ENCODE measurements around the gene CHST9.
"Not testable (repeated sequence)": the region's sequence is repeated elsewhere in the genome, so short reads cannot be mapped to it uniquely, and the experiment has no call there.

CHST9 gene

DNA sequence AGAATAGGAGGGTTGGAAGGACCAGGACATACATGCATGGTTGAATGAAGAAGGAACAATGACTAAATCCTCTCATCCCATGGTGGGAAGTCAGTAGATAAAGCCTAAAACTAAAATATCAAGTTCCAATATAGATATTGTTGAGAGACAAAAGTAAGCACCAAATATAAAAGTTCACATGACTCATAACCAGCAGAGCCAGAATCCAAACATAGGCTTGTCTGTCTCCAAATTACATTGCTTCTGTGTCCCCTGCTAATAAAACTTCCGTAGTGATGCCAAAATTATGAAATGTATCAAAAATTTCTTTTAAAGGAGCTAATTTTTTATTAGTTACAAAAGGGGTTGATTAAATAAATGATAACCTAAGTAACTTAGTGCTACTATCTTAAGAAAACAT lies 19.7 kb downstream of the CHST9 start:
- DNase-seq (ENCODE audit: low spot score): no peak

DNA sequence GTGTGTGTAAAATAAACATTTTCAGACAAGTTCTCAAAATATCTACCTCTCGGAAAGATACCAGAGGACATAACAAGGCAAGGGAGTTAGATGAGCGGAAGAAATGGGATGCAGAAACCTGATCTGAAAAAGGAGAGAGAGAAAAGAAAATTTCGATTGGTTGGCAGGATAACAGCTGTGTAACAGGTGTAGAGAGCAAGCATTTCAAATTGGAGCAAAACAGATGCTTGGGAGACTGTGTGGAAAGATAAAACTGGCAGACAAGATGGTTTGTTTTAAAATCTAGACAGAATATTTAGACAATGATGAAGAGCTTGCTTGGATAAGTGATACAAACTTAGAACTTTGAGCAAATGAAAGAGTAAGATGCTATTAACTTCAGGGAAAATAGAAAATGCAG lies 20.2 kb downstream of the CHST9 start:
- DNase-seq (ENCODE audit: low spot score): no peak

DNA sequence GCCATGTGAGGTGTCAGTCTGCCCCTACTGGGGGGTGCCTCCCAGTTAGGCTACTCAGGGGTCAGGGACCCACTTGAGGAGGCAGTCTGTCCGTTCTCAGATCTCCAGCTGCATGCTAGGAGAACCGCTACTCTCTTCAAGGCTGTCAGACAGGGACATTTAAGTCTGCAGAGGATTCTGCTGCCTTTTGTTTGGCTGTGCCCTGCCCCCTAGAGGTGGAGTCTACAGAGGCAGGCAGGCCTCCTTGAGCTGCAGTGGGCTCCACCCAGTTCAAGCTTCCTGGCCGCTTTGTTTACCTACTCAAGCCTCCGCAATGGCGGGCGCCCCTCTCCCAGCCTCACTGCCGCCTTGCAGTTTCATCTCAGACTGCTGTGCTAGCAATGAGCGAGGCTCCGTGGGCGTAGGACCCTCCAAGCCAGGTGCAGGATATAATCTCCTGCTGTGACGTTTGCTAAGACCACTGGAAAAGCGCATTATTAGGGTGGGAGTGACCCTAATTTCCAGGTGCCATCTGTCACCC lies 21.9 kb downstream of the CHST9 start:
- not testable (repeated sequence) for DNase-seq (ENCODE audit: low spot score)

DNA sequence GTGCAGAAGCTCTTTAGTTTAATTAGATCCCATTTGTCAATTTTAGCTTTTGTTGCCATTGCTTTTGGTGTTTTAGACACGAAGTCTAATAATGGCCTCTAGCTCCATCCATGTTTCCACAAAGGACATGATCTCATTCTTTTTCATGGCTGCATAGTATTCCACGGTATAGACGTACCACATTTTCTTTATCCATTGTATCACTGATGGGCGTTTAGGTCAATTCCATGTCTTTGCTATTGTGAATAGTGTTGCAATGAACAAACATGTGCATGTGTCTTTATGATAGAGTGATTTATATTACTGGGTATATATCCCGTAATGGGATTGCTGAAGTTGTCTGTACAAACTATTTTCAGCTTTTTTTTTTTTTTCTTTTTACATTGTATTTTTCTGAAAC lies 35.9 kb downstream of the CHST9 start:
- not testable (repeated sequence) for DNase-seq (ENCODE audit: low spot score)

DNA sequence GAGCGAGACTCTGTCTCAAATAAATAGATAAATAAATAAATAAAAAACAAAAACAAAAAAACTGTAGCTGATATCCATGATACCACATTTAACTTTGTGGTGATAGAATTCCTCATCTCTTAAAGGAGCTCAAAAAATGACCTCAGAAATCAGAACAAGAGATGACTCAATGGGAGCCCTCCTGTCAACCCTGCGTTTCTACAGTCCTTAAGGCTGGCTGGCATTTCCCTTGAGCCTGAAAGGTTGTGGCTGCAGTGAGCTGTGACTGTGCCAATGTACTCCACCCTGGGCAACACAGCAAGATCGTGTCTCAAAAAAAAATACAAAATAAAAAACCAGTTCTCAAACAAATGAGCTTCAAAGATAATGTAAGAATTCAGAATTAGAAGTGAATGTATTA lies 40.4 kb downstream of the CHST9 start:
- no peak for DNase-seq (ENCODE audit: low spot score)

DNA sequence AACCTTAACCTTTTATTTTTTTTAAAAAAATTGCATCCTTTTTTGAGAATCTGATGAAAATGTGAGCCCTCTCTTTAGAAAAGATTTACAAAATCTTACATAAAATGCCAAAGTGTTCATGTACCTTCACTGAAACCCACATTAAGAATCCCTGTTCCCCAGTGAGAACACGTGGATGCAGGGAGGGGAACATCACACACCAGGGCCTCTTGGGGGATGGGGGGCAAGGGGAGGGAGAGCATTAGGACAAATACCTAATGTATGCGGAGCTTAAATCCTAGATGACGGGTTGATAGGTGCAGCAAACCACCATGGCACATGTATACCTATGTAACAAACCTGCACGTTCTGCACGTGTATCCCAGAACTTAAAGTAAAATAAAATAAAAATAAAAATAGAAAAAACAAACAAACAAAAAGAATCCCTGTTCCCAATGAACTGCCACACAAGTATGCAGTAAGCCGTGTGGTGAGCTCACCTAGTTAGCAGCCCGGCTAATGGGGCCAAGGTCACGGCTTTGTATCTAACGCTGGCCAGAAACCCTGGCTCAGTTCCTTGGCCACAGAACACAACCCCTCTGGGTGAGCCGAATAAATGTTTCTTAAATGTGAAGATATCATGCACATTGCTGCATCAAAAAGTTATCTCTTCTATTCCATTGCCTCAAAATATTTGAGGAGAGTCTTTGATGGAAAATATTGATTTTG lies 41.4 kb downstream of the CHST9 start:
- DNase-seq (ENCODE audit: low spot score): no peak

DNA sequence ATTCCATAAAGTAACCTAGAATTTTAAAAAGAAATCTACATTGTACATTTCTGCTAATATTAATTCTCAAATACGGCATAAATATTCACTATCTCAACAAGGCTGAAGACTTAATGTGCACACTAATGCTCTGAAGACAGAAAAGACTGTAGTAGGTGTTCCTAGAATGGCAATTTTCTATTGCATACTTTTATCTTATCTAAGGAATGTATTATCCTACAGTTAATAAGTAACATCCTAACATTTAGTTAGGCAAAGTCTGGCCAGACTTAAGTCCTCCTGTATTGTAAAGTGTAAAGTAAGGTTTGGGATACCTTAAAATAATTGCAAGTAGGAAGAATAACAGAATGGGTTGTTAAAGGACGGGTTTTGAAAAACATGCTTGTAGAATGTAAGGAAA lies 42.2 kb downstream of the CHST9 start:
- DNase-seq (ENCODE audit: low spot score): no peak

DNA sequence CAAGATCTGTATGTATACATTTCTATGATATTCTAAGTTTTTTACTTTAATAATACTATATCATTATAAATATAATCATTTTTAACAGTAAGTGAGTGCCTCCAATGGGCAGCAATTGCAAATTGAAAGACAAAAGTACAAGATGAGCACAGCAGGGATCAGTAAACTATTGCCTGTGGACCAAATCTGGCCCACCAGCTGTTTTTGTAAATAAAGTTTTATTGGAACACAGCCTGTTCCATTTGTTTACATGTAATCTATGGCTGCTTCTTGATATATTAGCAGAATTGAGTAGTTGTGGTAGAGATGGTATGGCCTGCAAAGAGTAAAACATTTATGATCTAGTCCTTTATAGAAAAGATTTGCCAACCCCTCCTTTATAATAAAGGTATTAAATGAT lies 43.2 kb downstream of the CHST9 start:
- no peak for DNase-seq (ENCODE audit: low spot score)

DNA sequence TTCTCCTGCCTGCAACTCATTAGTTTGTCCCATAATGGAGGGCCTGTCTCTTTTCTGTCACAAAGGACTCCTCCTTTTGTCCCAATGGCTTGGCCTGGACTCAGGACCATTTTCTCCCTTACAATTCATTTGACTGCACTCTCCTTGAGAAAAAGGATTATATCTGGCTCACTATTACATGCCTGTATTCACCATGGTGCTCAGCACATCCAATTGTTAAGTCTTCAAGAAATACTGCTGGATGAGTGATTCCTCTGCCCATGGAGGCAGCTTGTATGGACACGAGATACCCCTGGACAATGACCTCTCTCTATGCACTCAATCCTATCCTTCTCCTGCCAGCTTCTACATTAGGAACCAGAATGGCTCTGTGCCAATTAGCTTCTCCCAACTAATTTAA lies 47.0 kb downstream of the CHST9 start:
- DNase-seq (ENCODE audit: low spot score): no peak

DNA sequence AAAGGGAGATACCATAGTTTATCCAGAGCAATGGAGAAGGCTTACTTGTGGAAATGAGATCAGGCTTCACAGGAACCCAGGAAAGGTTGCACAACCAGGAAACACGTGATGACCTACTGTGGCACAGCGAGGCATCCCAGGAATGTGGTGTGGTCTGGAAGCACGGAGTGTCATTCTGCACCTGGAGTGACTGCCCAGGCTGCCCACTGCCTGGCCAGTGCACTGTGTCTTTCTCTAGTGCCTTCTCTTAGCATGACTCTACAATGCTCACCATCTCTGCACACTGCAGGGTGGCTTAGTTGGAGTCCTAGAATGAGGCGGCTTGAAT lies 48.9 kb downstream of the CHST9 start:
- DNase-seq (ENCODE audit: low spot score): peak; percentile 9

DNA sequence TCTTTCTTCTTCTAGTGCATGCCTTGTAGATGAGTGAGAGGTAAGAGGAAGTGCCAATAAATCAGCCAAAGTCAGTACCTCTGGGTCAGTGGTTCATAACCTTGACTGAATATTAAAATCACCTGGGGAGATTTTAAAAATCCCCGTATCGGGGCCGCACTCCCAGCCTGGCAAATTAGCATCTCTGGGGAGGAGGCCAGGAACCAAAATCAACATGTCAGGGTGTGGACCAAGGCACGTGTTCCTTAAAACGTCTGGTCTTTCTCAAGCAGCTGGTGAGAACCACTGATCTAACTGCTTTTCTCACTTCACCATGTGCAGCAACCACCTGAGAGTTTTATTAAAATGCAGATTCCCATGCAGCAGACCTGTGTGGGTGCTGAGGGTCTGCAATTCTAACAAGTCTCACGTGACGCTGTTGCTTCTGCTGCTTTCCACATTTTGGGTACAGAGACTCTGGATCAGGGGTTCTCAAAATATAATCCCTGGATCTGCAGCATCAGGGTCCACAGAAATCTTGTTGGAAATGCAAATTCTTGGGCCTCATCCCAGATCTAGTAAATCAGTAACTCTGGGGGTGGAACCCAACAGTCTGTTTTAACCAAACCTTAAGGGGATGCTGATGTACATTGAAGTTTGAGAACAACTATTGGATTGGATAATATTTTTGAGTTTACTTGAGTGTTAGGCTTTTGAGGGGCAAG lies 49.5 kb downstream of the CHST9 start:
- no peak for DNase-seq (ENCODE audit: low spot score)

DNA sequence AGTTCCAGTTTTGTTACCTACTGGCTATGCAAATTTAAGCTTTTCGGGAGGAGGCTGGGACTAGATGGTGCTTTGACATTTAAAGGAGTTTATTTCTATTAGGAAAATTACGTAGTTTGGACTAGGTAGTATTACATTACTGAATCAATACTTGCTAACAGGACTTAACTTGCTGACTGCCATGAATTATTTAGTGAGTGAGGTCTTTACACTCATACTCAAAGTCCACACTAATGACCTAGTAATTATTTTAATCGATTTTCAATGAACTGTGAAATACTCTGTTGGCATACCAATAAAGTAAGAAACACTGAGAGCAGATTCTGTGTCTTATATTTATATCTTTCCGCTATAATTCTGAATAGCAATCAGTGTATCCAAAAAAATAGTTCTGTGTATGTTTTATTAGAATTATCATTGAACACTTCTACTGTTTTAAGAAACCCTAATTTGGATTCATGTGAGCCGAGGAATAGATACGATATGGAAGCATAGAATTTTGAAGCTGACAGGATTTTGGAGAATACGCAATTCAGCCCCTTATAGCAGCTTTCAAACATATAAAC lies 55.0 kb downstream of the CHST9 start:
- no peak for DNase-seq (ENCODE audit: low spot score)

DNA sequence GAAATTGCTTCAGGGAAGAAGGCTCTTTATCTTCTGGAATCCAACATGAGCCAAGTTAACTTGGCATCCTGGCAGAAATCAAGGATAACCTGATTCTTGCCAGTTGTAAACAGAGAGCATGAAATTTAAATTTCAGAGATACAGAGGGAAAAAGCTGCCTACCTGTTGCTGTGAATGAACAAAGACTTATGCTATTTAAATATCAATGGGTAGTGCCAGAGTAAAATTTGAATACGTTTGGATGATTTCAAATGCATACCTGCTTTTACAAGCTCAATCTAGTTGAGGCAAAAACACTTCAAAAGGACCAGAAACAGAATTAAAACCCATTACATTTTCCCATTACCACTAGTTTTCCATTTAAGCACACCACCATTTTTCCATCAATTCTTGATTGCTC lies 60.9 kb downstream of the CHST9 start:
- no peak for DNase-seq (ENCODE audit: low spot score)

DNA sequence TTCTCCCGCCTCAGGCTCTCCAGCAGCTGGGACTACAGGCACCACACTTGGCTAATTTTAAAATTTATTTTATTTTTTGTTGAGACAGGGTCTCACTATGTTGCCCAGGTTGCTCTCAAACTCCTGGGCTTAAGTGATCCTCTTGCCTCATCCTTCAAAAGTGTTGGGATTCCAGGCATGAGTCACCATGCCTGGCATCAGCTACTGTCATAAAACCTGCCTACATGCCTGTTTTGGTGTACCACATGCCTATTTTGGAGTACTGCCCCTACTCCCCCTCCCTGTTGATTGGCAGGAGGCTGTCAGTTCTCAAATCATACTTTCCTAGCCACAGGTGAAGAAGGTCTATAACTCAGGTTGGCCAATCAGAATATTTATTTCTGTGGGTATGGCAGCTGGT lies 64.0 kb downstream of the CHST9 start:
- DNase-seq (ENCODE audit: low spot score): no peak

DNA sequence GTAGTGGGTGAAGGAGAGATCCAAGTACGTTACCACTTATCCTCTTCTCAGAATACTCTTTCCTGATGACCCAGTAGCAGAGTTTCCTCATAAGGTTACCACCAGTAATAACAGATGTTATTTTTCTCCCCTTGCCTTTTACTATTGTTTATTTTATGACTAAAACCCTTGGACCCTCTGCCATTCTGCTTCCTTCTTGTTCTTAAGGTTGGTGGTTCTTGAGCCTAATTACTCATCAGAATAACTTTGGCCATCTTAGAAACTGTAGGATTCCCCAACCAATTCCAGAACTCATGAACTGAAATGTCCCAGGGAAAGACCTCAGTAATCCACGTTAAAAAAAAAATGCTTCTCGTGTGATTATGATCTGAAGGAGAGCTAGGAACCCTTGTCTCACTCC lies 64.9 kb downstream of the CHST9 start:
- no peak for DNase-seq (ENCODE audit: low spot score)

DNA sequence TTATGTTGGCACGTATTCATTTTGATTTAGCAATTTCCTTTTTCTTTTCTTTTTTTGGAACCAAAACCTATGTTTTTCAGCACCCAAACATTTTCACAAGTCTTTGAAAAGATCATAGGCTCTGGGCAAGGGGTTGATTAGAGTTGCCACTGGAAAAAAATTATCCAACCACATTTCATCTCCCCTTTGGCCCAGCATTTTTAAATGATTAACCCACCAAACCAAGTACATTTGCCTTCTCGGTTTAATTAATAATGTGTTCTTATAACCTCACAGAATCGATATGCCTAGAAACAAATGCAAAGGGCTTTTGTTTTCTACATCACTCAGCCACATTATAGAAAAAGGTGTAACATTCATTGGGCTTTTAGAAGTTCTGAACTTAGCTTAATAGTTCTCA lies 66.1 kb downstream of the CHST9 start:
- no peak for DNase-seq (ENCODE audit: low spot score)

DNA sequence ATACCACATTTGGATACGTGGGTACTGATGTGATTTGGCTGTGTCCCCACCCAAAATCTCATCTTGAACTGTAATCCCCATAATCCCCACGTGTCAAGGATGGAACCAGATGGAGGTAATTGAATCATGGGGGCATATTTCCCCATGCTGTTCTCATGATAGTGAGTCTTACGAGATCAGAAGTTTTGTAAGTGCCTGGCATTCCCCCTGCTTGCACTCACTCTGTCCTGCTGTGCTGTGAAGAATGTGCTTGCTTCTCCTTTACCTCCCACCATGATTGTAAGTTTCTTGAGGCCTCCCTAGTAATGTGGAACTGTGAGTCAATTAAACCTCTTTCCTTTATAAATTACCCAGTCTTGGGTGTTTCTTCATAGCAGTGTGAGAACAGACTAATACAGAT lies 70.3 kb downstream of the CHST9 start:
- no peak for DNase-seq (ENCODE audit: low spot score)

DNA sequence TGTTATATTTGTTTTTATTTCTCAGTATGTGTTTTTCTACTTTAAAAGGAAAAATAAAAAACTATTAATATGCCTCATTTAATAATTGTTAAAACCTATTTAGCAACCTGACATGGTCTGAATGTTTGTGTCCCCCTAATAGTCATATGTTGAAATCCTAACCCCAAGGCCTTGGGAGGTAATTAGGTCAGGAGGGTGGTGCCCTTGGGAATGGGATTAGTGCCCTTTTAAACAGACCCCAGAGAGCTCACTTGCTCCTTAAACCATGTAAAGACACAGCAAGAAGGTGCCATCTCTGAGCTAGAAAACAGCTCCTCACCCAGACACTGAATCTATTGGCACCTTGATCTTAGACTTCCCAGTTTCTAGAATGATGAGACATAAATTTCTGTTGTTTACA lies 71.8 kb downstream of the CHST9 start:
- DNase-seq (ENCODE audit: low spot score): no peak

DNA sequence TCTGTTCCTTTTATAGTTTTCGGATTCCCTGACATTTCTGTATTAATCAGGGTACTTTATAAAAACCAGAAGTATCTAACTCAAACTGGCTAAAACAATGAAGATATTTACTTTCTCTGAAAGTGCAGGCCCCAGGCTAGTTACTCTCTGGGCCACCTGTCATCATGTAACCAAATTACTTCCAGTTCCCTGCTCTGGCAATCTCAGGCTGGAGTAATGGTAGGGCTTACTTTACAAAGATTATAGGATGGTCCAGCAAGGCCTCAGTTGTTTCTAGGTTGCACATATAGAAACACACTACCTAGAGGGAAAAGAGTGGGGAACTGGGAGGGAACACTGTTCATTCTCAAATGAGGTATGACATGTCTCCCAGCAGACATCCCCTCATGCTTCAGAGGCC lies 74.8 kb downstream of the CHST9 start:
- DNase-seq (ENCODE audit: low spot score): no peak

DNA sequence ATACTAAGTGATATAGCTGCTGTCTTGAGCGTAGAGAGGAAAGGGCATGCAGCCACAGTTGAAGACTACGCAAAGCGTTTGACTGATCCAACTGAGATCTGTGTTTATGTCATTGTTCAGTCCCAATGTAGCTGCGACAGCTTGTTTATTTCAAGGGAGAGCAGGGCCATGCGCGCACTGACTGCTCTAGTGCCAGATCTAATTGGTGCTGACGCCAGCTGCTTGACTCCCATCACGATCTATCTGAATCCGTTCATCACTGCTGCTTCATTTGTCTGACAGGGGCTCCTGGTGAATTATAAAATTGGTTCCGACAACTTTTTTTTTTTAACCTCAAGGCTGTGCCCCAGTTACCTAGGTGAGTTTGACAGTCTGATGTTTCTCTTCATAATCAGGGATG lies 75.7 kb downstream of the CHST9 start:
- DNase-seq (ENCODE audit: low spot score): no peak

DNA sequence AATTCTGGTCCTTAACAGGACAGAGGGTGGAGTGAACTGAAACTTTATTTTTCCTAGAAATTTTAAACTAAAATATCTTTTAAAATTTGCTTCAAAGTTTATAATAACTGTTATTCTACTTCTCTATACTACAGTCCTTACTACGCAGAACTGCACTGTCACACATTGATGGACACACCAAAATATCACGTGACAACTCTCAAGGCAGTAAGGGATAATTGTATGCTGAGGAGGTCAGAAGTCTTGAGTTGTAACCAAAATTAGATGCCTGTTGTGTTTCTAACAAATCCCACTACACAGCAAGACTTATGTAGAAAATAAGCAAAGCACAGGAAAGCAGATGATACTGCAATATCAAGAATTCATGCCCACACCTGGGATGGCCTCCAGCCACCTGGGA lies 76.3 kb downstream of the CHST9 start:
- DNase-seq (ENCODE audit: low spot score): no peak

DNA sequence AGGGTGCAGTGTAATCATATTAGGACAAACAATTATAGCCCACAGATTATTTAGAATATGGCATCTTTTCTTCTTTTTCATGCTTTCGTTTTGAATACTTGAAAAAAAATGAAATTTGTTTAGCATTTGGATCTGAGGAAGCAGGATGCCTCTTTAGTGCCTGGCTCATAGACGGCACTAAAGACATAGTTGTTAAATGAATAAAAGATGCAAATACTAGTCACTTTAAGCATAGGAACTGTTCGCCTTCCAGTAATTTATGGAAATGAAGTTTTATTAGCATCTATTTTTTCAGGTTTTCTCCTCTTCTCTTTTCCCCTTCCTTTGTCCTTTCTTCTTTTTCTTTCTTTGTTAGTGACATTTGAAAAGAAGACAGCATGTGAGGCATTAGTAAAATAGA lies 80.4 kb downstream of the CHST9 start:
- DNase-seq (ENCODE audit: low spot score): no peak

DNA sequence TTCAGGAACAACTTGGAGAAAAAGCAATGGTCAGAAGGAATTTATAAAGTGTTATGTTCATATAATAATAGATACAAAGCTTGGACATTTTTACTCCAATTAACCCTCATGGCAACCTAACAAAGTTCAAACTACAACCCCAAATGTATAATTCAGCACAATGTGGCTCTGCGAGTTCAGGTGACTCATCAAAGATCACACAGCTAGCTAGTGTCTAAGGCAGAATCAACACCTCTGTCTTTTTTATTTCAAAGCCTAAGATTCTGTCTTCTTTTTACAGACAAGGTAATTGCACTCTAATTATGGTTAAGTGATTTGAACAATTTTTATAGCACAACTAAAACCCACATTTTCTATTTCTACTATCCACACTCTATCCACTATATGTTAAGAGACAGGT lies 90.5 kb downstream of the CHST9 start:
- DNase-seq (ENCODE audit: low spot score): no peak

DNA sequence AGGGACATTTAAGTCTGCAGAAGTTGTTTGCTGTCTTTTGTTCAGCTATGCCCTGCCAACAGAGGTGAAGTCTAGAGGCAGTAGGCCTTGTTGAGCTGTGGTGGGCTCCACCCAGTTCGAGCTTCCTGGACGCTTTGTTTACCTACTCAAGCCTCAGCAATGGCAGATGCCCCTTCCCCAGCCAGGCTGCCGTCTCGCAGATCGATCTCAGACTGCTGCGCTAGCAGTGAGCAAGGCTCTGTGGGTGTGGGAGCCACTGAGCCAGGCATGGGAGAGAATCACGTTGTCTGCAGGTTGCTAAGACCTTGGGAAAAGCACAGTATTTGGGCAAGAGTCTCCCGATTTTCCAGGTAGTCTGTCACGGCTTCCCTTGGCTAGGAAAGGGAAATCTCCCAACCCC lies 91.8 kb downstream of the CHST9 start:
- not testable (repeated sequence) for DNase-seq (ENCODE audit: low spot score)
